GM18520 (cell line): ENCODE measurements around the gene FHIT.

ENCODE experiments used
- ATAC-seq: cut with Tn5 transposase; IDR thresholded peaks from one replicate; pipeline ENCODE4 v1.9.1; 2021; ENCODE audit not compliant: unreplicated experiment

FHIT gene

GRCh38 chr3:60781935-60782334, 469.3 kb downstream of the FHIT start:
- no peak for ATAC-seq

DNA sequence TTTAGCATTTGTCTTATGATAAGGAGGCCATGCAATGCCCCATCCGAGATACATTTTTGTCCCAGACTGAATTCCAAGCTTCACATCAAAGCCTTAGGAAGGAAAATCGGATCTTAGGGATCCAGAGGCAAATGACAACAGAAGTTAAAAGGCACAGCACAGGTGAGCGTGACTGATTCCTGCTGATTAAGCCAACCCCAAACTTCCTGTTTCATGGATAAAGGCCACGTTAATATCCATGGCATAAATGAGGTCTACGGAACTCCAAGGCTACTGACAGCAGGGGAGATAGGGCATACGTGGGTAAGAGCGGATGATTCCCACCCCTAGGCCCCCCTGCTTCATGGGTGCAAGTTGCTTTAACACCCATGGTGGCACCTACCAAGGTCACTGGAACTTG, 471.6 kb downstream of the FHIT start:
- ATAC-seq = no peak

GRCh38 chr3:60775985-60776384, 475.3 kb downstream of the FHIT start:
- no peak for ATAC-seq

DNA sequence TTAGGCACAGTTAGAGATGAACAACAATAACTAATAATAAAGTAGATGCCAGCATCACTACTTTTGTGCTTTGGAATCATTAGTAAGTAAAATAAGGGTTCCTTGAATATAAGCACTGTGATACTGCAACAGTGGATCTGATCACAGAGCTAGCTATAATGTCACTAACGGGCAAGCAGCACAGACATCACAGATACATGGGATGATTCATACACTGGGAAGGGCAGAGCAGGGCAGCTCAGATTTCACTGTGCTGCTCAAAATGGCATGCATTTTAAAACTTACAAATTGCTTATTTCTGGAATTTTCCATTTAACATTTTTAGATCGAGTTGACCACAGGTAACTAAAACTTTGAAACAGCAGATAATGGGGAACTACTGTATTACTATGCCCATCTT, 476.6 kb downstream of the FHIT start:
- no peak for ATAC-seq

DNA sequence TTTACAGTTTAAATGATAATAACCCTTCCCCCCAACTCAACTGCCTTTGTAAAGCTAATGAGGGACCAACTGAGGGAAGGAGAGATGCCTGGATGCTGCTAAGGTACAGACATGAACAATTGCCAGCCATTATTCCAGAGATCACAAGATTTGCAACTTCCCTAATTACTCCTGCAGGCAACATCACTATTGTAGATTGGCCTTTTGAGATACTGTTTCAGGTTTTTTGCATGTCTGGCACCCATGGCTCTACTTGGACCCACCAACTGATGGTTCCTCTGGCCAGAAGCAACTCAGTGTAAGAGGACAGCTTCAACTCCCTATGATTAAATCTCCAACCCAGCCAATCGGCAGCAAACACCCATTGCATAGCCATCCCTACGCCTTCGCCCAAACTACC, 478.7 kb downstream of the FHIT start:
- no peak for ATAC-seq

DNA sequence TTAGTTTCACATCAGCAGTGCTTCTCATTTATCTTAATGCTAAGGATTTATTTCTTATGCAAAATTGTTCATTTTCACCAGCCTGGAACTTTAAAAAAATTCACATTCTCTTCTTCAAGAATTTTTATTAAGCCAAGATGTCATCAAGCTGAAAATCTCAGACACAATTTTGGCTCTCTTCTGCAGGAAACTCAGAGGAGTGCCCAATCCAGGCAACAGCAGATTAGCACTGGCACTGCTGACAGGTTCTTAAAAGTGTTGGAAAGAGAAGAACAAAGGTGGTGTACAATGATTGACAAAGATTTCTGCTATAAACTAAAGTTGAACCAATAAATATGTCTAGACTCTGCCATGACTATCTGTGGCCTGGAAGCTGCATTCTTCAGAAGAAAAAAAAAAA, 479.5 kb downstream of the FHIT start:
- no peak for ATAC-seq

- ATAC-seq = no peak
Measured at GRCh38 chr3:60770532-60770931, 480.7 kb downstream of the FHIT start.

DNA sequence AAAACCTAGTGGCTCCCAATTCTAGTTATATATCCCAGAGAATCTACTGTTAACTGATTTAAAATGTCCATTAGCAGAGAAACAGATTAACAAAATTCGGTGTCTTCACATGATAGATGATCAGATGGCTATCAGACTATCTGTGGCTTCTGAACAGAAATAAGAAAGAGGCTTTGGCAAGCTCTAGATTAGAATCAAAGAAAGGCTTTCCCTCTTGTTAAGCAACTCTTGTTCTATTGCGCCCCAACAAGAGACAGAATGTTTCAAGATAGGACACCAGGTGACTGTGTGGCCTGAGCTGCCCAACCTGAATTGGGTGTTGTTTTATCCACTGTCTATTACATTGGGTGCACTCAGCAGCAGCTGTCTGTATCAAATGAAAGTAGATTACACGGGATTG, 483.7 kb downstream of the FHIT start:
- ATAC-seq = no peak

- no peak for ATAC-seq
Measured at GRCh38 chr3:60765776-60766175, 485.5 kb downstream of the FHIT start.

DNA sequence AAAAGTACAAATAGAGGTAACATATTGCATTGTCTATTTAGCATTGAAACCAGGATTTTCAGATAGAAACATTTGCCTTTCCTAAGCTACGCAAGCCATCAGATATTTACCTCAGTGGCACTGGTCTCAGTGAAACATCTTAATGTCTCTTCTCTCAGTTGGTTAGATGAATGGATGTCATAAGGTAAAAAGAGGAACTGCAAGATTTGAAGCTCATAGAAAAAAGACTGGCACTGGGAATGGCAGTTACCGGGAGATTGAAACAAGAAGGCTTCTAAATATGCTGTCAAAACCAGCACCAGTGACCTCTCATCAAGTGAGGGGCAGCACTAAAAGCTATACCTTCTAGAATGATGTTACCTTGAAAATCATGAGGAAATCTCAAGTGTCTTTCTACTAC, 486.4 kb downstream of the FHIT start:
- no peak for ATAC-seq

- no peak for ATAC-seq
Measured at GRCh38 chr3:60760145-60760544, 491.1 kb downstream of the FHIT start.

DNA sequence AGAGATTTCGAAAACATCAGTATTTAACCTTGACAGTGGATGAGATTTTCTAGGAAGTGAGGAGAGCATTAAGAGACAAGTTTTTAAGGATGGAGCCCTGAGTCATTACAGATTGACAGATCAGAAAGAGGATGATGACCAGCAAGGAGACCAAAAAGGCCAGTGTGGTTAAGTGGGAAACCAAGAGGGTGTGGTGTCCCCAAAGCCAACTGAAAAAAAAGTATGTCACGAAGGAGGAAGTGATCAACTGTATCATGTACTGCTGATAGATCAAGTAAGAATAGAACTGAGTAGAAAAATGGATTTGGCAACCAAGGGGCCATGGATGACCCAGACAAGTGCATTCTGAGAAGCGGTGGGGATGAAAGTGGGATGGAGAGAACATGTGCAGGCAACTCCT, 491.8 kb downstream of the FHIT start:
- ATAC-seq = no peak

DNA sequence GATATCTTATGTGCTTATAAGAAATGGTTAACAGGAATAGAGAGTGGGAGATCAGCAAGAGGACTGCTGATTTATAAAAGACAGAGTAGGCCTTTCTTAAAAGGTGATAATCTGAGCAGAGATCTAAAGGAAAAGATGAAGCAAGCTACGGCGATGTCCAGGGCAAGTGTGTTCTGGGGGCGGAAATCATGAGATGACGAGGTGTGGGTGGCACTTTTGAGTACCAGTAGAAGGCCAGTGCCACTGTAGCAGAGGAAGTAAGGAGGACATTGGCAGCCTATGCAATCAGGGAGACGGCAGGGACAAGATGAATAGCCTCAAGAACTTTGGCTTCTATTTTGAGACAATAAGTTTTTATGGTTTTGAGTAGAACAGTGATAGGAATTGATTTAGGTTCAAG, 492.4 kb downstream of the FHIT start:
- no peak for ATAC-seq

- no peak for ATAC-seq
Measured at GRCh38 chr3:60758171-60758570, 493.1 kb downstream of the FHIT start.

GRCh38 chr3:60757724-60758123, 493.5 kb downstream of the FHIT start:
- ATAC-seq = no peak

GRCh38 chr3:60756241-60757030, 494.8 kb downstream of the FHIT start:
- no peak for ATAC-seq

- no peak for ATAC-seq
Measured at GRCh38 chr3:60755094-60755493, 496.2 kb downstream of the FHIT start.

DNA sequence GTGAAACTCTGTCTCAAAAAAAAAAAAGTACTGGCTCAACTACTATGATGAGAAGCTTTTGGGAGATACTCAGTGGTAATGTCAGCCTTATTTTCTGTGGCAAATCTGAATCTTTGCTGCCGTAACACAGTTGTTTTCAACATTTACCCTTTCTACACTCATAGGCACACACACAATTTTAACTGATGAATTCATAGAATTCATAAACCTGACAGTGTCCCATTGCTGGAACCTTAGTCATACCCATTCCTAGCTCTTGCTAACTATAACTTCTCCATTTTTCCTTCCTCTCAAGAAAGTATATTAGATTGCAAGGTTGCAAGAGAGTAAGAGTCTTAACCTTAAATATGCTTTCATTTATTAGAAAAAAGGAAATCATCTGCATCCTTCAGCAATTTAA, 496.6 kb downstream of the FHIT start:
- ATAC-seq = no peak

- no peak for ATAC-seq
Measured at GRCh38 chr3:60752809-60753208, 498.4 kb downstream of the FHIT start.

GRCh38 chr3:60746695-60747416, 504.4 kb downstream of the FHIT start:
- ATAC-seq = no peak

DNA sequence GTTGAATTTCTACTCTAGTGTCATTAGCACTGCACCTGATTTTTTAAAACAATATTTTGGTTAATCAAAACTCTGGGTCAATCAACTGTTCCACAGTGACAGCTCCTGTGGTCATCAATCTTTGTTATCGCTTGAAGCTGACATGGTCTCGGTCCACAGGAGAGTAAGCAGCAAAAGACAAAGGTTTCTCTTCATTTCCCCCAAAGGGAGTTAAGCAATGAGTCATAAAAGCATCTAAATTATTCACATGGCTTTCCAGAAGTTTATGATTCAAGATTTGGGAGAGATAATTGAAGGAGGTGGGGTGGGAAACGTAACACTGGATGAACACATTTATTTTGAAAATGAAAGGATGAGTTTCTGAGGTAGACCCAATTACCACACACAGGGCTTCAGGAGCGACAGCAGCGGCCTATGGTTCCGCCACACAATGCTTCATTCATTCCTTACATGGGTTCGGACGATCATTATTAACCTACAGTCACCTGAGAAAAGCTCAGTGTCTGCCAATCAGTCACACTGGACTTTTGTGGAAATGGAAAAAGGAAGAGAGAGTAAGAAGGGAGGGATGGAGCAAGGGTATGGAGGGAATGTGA, 505.1 kb downstream of the FHIT start:
- ATAC-seq = no peak

- ATAC-seq = no peak
Measured at GRCh38 chr3:60743631-60744164, 507.6 kb downstream of the FHIT start.
